ENCODE data around the gene ACSF3. TPM values are rescaled to one million over a fixed set of nuclear protein-coding genes. Genes with fewer than 3 reads are reported as not detected.

ACSF3 gene
- total RNA-seq, 1 donor from 2014 or later = 19.7 TPM

DNA sequence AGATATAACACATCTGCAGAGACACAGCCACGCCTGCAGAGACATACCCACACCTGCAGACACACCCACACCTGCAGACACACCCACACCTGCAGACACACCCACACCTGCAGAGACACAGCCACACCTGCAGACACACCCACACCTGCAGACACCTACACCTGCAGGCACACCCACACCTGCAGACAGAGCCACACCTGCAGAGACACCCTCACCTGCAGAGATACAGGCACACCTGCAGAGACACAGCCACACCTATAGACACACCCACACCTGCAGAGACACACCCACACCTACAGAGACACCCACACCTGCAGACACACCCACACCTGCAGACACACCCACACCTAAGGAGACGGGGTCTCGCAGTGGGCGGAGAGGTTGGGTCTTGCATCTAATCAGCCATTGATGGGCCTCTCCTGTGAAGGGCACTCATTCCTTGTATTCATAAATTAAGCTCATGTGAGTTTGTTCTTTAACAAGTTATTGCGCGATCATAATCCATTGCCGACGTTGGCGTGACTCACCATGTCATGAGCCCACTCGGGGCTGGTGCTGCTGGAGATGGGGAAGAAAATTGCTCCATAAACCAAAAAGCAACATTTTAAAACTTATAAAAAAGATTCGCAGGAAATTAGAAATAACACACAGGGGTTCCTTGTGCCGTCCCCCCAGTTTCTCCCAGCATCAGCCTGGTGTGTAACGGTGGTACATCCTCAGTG, 49.0 kb downstream of the ACSF3 start:
- DNase-seq (ENCODE audit: low read depth) = no peak

DNA sequence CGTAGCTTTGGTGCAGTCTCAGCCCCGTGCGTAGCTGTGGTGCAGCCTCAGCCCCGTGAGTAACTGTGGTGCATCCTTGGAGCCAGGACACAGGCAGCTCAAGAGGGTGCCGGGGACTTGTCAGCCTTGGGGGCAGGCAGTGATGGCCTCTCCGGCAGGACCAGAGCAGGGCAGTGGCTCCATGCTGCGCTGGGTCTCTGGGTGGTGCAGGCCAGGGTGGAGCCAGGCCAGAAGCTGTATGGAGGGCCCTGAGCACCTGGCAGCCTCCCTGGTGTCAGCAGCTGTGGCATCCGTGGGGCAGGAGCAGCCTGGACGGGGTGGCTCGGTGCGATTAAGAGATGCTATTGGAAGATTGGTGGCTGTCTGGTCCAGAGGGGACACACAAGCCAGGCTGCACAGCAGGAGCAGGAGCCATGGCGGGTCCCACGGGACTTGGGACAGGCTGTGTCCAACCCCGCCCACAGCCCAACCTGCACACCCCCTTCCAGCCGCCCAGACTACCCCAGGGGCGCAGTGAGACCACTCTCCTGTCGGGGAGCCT, 49.6 kb downstream of the ACSF3 start:
- DNase-seq (ENCODE audit: low read depth) = no peak

DNA sequence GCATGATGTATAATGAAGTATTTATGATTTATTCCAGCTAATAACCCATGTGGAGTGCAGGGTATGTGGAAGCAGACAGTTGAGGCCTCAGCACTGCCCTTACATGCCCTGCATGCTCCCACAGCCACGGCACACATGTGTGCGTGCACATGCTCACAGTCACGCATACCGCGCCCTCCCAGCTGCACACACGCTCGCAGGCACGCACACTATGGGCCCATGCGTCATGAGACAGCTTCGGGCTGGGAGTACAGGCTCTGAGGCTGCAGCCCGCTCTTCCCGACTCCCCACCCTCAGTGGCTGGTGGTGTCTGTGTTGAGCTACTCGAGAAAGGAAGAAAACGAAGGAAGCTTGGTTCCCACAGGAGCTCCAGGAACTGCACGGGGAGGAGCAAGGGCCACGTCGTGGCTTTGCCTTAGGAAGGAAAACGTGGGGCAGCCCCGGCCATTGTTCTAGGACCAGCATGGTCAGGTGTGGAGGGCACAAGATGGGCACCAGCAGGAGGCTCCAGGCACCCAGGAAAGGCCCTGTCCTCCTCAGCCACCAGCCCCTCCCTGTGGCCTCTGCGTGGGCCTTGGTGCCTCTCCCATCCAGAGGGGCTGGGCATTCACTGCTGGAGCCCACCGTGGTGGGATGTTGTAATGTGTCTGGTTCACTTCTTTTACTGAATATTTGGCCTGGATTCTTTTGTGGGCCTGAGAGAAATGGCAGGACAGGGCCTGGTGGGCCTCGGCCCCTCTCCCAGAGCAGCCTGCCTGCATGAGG, 50.4 kb downstream of the ACSF3 start:
- no peak for DNase-seq (ENCODE audit: low read depth)

DNA sequence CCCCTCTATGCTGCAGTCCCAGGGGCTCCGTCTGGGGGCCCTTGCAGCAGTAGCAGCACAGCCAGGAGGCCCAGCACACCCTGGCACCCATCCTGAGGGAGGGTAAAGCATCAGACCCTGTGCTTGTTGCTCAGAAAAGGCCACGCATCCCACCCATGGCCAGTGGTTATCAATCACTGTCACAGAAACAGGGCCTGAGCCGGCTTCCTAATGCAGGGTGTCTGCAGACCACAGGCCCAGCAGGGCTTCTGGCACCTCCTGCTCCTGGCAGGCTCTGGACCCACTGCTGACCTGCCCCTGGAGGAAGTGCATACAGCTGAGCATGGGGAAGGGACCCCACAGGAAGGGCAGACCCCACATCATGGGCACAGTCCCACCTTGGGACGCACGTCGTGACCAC, 51.0 kb downstream of the ACSF3 start:
- DNase-seq (ENCODE audit: low read depth) = no peak

DNA sequence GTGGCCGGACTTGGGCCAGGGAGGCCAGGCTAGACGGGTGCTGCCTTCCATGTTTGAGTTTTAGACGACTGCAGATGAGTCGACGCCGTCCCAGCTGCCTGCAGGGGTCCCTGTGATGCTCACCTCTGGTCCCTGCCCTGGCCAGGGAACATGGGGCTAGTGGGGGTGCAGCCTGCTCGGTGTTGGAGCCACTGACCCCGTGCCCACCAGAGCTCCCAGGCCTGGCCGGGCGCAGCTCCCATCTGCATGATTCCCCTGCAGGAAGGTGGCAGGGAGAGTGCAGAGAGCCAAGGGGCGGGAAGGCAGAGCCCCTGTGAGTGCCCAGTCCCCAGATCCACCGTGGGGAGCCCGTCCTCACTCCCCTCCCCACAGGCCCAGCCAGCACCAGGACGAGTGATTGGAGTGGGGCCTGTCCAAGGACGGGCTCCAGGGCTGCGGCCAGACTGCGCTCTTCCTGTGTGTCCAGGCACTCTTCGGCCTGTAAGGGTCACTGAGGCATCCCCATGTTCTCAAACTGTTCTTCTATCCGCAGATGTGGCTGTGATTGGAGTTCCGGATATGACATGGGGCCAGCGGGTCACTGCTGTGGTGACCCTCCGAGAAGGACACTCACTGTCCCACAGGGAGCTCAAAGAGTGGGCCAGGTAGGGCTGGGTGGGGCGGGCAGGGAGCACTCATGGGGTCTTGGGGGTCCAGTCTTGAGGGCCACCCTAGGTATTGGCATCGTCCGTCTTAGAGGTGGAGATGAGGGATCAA, 51.9 kb downstream of the ACSF3 start:
- DNase-seq (ENCODE audit: low read depth) = no peak

DNA sequence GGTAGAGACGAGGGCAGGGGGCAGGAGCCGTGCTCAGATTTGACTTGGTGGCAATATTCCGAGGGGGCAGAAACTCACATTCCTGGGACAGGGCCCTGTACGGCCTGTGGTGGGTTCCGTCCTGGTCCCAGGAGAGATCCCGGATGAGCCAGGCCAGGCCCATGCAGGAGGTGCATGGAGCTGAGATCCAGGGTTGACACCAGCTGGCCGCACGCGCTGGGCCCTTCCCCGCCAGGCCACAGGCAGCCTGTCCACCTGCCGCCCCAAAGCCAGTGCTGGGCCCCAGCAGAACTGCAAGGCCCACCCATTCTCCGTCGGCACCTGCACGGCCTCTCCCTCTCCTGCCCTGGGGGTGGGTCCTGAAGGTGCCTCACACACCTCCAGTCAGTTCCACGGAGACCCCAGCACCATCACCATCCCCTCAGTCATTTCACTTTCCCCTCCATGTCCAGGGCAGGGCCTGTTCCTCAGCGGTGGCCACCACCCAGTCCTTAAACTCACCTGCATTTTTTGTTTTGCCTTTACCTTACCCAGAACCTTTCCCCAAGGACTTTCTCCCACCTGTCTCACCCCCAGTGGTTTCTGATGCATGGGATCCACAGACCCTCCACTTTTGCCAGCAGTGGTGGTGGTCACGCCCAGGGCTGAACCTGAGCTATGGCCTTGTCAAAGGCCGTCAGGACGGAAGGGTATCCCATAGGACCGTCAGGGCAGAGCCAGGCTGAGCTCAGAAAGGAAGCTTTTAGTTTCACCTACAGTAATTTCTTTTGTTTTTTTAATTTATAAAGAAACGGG, 52.8 kb downstream of the ACSF3 start:
- DNase-seq (ENCODE audit: low read depth) = no peak

DNA sequence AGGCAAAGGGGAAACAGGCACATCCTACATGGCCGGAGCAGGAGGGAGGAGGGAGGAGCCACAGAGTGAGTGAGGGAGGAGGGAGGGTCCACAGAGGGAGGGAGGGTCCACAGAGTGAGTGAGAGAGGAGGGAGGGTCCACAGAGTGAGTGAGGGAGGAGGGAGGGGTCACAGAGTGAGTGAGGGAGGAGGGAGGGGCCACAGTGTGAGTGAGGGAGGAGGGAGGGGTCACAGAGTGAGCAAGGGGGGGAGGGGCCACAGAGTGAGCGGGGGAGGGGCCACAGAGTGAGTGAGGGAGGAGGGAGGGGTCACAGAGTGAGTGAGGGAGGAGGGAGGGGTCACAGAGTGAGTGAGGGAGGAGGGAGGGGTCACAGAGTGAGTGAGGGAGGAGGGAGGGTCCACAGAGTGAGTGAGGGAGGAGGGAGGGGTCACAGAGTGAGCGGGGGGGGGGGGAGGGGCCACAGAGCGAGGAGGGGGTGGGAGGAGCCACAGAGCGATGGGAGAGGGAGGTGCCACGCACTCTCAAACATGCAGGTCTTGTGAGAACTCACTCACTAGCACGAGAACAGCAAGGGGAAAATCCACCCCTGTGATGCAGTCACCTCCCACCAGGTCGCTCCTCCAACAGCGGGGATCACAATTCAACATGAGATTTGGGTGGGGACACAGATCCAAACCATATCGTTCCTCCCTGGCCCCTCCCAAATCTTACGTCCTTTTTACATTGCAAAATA, 53.6 kb downstream of the ACSF3 start:
- no peak for DNase-seq (ENCODE audit: low read depth)

DNA sequence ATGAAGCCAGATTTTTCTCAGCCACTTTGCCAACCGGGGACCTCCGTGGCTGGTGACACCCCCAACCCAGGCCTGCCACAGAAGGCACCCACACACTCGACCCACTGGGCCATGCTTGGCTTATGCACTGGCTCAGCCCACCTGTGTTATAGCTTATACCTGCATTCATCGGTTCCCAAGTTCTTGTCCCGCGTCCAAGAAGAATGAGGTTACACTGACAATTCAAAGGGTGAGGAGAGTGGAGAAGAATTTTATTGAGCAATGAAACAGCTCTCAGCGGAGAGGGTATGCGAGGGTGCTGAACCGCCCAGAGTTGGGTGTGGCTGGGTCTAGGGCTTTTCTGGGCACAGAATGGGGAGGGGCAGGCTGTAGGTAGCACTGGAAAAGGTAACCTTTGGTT, 55.7 kb downstream of the ACSF3 start:
- DNase-seq (ENCODE audit: low read depth) = no peak

DNA sequence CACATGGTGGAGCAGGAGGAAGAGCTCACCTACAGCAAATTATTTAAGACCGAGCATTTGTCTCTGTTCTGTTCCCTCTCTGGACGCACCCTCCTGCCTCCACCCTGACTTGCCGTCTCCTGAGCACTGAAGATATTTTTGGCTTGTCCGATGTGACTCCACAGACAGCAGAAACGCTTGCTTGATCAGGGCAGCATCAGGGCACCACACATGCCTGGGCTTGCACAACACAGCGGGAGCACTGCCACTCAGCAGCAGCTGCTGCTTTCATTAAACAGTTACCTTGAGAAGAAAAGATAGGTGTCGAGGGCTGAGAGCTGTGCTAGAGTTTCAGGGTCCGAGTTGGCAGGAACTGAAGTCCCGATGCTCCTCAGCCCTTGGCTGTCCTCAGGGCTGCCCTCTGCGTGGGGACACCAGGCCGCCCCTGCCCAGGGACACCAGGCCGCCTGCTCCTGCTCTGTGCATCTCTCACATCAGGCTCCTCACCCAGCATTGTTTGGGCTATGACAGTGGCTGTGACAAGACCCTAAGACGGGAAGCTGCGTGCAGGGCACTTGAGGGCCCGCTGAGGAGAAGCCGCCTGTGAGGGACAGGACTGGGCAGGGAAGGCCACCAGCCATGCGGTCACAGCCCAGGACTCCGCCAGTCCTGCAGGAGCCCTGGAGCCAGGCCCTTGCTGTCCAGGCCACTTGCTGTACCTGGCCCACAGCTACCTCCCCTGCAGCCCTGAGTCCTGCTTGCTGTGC, 56.6 kb downstream of the ACSF3 start:
- no peak for DNase-seq (ENCODE audit: low read depth)

DNA sequence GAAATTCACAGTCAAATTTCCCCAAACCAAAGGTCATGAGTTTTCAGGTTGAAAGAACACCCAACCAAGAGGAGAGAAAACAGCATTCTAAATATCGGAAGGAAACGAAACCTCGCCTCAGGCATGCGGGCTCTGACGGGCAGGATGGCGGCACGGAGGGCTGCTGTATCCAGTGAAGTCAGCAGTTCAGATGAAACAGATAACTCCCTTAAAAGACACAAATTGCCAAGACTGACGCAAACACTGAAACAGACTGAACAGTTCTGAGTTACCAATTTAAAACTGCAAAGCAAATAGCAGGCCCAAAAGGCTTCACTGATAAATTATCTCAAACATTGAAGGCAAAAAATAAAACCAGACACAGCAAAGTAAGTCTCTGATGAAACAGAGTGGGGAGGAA, 57.3 kb downstream of the ACSF3 start:
- DNase-seq (ENCODE audit: low read depth) = no peak

DNA sequence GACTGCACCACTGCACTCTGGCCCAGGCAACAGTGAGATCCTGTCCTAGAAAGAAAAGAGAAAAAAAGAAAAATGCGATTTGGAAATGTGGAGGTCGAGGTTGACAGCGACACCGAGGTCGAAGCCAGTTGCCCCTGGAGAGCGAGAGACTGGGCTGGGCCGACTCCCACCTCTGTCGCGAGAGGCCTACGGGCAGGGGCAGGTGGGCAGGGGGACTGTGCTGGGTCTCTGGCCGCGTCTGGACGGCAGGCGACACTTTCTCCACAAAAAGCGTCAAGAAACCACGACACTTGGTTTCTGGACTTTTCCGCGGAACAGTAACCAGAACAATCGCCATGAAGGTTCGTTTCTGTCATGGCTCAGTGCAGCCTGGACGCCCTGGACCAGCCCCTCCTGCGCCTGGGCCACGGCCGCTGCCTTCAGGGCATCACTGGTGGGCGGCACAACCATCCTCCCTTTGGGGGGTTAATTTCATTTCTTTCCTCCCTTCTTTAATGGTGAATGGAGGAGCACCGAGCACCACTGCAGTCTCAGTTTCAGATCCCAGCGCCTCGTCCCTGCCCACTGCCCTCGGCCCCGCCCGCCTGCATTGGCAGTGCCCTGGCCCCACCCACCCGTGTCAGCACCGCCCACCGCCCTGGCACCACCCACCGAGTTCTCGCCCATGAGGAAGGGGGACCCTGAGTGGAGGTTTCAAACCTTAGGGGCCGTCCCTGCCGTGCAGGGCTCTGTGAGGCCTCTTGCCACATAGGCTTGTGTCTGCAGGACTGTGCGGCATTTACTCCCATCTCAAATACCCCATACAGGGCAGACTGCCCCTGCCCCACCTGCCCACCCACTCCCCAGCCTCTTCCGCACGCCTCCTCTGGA, 59.4 kb downstream of the ACSF3 start:
- DNase-seq (ENCODE audit: low read depth) = no peak

DNA sequence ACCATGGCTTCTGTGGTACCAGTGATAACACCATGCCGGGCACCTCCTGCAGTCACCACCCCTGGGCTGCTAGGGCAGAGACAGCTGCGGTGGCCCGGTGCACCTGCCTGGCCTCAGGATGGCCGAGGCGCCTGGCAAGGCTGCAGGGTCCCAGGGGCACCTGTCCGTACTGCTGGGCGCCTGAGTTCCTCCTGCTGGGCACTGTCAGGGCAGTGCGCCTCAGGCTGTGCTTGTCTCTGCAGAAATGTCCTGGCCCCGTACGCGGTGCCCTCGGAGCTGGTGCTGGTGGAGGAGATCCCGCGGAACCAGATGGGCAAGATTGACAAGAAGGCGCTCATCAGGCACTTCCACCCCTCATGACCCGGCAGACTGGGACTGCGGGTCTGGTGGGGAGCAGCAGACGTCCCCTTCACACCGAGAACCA, 60.2 kb downstream of the ACSF3 start:
- no peak for DNase-seq (ENCODE audit: low read depth)

DNA sequence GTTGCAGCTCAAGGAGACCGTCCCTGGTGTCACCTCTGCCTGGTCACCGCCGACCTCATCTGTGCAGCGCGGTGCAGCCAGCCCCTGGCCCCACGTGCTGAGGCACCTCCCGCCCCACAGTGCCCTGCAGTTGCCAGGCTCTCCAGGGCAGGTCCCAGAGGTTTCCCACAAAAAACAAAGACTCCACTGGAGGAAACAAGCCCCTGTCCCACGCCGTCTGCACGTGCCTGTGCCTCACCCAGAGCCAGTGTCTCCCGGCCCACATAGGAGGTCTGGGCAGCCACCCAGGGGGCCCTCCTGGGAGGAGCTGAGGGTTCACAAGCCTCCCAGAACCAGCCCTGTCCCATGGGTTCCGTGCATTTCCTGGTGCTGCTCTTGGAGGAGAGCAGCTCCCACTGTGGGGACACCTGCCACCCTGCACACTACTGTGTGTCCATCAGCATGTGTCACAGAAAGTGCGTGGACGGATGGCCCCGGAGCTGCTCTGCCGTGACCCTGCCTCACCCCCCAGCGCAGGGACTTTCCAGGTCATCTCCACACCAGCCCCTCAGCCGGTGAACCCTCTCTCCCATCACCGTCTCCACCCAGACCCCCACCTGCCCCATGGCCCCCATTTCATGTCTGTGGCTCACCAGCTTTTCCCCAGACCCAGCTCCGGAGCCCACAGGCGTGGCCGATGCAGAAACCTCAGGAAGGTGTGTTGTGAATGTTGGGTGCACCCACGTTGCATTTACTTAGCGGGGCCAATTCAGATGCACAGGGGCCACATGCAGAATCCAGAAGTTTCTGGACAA, 60.9 kb downstream of the ACSF3 start:
- DNase-seq (ENCODE audit: low read depth) = no peak

DNA sequence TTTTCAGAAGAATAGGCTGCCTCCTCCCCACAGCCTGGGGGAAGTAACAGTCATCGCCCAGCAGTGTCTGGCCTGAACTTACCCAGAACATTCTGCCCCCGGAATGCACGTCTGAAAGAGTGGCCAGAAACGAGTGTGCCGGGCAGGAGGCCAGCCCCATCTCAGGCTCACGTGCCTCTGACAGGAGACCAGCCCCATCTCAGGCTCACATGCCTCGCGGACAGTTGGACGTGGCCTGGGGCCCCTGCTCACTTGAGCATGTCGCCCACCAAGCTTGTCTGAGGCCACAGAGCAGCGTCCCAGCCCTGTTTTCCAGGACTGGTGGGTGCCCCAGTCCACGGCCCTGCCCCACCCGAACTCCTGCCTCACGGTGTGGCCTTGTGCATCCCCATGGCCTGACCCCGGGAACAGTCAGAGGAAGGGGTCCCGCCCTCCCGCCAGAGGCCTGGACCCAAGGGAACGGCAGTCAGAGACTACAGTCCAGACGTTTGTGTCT, 61.6 kb downstream of the ACSF3 start:
- peak; percentile 70 for DNase-seq (ENCODE audit: low read depth)

DNA sequence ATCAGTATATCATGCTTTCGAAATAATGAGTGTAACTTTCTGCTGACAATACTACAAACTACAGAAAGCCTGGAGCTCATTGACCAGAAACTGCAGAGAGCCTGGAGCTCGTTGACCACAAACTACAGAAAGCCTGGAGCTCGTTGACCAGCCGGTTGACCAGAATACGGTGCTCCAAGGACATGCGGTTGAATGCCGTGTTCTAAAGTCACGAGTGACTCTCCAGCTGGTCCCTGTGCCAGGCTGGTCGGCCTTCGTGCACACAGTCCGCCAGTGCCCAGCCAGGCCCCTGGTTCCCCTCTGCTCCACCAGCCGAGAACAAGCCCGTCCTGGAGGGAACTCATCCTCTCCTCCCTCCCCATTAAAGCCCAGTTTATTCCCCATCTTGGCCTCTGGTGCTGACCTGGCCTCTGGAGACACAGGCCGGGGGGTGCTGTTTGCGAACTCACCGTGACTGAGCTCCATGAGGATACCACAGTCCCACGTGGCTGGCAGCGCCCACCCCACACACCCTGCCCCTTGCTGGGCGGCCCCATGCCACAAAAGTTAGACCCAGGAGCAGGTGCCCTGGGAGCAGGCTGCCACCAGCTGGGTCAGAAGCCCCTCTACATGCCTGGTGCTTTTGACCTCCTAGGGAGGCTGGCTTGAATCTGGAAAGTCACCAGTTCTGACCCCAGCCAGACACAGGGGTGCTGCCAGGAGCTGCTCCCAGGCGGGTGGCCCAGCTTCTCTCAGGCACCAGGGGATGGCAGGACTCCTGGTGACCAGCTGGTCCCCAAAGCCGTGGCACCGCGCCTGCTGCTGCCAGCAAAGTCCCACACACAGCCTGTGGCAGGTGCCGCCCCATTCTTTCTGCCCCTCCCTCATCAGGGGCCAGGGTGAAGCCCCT, 62.4 kb downstream of the ACSF3 start:
- peak; percentile 69 for DNase-seq (ENCODE audit: low read depth)

All from myocyte (in vitro differentiated cells).